HCT116 (cell line): ENCODE results near the gene INPP5D. TPM values are rescaled to one million over a fixed set of nuclear protein-coding genes. Genes with fewer than 3 reads are reported as not detected.
A peak's percentile ranks its signal among the peaks of the same experiment; 100 is the strongest.

Experiments used
- ATAC-seq: fragments of 200-7000 bp; cut with Tn5 transposase; 2 replicates; pipeline ENCODE4 v1.9.1; 2020; ENCODE audit warnings: mild to moderate bottlenecking, moderate library complexity
- BruUV-seq: library from RNA; stranded (reverse); fragments of 400-500 nt; replicated peaks from 2 replicates; lab custom pipeline; 2021; lab: Mats Ljungman, UMichigan
- CTCF ChIA-PET: fragments of 300-600 bp; sonication (Branson Sonifier 250); formaldehyde crosslinking; loops from one replicate; lab custom pipeline; 2021; ENCODE audit warnings: antibody characterized with exemption; lab: Charles Lee
- POLR2A ChIA-PET: fragments of 300-600, 350-600 bp; sonication (Branson Sonifier 250); formaldehyde crosslinking; loops from one replicate; lab custom pipeline; 2021; ENCODE audit warnings: antibody characterized with exemption; lab: Charles Lee
- RAD21 ChIA-PET, 2 experiments: fragments of 300-600 bp; sonication (Branson Sonifier 250); formaldehyde crosslinking; loops; one replicate each; lab custom pipeline; 2023; ENCODE audit warnings: low total read pairs in 2 of 2; ENCODE audit not compliant: uncharacterized antibody in 2 of 2, unreplicated experiment in 2 of 2, low non-redundant PET in 1 of 2; lab: Charles Lee
- DNase-seq: peaks from one replicate; pipeline ENCODE4 v3.0.0-alpha.2; 2010; ENCODE audit warnings: low read depth, low spot score
- H2AFZ ChIP-seq: fragments of 200-600 bp; shearing (Covaris generic), sonication (generic); 2 replicates; pipeline ENCODE4 v1.6.1; 2017; ENCODE audit warnings: low read depth, mixed run types, mixed read lengths, antibody characterized with exemption, low read length; ENCODE audit not compliant: poor library complexity, severe bottlenecking
- H3K27ac ChIP-seq: 2 replicates; pipeline ENCODE4 v1.5.1; 2012; ENCODE audit warnings: low read depth, low read length
- H3K27me3 ChIP-seq: fragments of 200-600 bp; sonication (generic); 2 replicates; pipeline ENCODE4 v1.6.1; 2016; ENCODE audit warnings: mixed run types, low read length, mixed read lengths; ENCODE audit not compliant: insufficient read depth
- H3K36me3 ChIP-seq, 2 experiments: fragments of 200-500 bp in 1 of 2; fragments of 200-600 bp in 1 of 2; sonication (Bioruptor generic) in 1 of 2; sonication (generic) in 1 of 2; 2 replicates each; pipeline versions ENCODE4 v1.5.1 to v1.6.1; 2014 to 2016; ENCODE audit warnings: low read length in 2 of 2, inconsistent platforms in 1 of 2, mixed read lengths in 1 of 2, mixed run types in 1 of 2; ENCODE audit not compliant: insufficient read depth in 2 of 2, control insufficient read depth in 1 of 2
- H3K4me1 ChIP-seq, 2 experiments: fragments of 200-600 bp in 1 of 2; sonication (generic) in 1 of 2; 2 replicates each; pipeline versions ENCODE4 v1.5.1 to v1.6.1; 2012 to 2017; ENCODE audit warnings: low read length in 2 of 2, inconsistent platforms in 1 of 2, mild to moderate bottlenecking in 1 of 2, mixed read lengths in 1 of 2, mixed run types in 1 of 2, moderate library complexity in 1 of 2; ENCODE audit not compliant: insufficient read depth in 2 of 2, control insufficient read depth in 1 of 2
- H3K4me2 ChIP-seq: fragments of 200-600 bp; sonication (generic); 2 replicates; pipeline ENCODE4 v1.6.1; 2017; ENCODE audit warnings: mixed run types, low read length, mixed read lengths
- H3K4me3 ChIP-seq, 2 experiments: fragments of 200-600 bp in 1 of 2; sonication (generic) in 1 of 2; replicated peaks in 1 of 2; 2 replicates each; pipeline ENCODE4 v1.5.1; 2011 to 2016; ENCODE audit warnings: low read length in 2 of 2, control low read depth in 1 of 2, low read depth in 1 of 2, mild to moderate bottlenecking in 1 of 2, mixed read lengths in 1 of 2, mixed run types in 1 of 2
- H3K79me2 ChIP-seq: fragments of 200-600 bp; sonication (generic); 2 replicates; pipeline ENCODE4 v1.6.1; 2017; ENCODE audit warnings: mild to moderate bottlenecking, mixed run types, low read length, moderate library complexity, mixed read lengths; ENCODE audit not compliant: insufficient read depth
- H3K9ac ChIP-seq: fragments of 200-600 bp; sonication (generic); 2 replicates; pipeline ENCODE4 v1.6.1; 2016; ENCODE audit warnings: low read length, mixed read lengths
- H3K9me2 ChIP-seq: fragments of 200-600 bp; sonication (generic), shearing (Covaris generic); 2 replicates; pipeline ENCODE4 v1.6.1; 2017; ENCODE audit warnings: mixed run types, mild to moderate bottlenecking, moderate library complexity; ENCODE audit not compliant: insufficient read depth
- H3K9me3 ChIP-seq, 2 experiments: fragments of 200-500 bp in 1 of 2; fragments of 200-600 bp in 1 of 2; sonication (Bioruptor generic) in 1 of 2; sonication (generic) in 1 of 2; 2 replicates each; pipeline ENCODE4 v1.6.1; 2014 to 2017; ENCODE audit warnings: low read length in 2 of 2, mixed read lengths in 2 of 2, inconsistent platforms in 1 of 2, low read depth in 1 of 2, mild to moderate bottlenecking in 1 of 2, mixed run types in 1 of 2, moderate library complexity in 1 of 2; ENCODE audit not compliant: control insufficient read depth in 1 of 2, insufficient read depth in 1 of 2
- H4K20me1 ChIP-seq: fragments of 200-600 bp; sonication (generic), shearing (Covaris generic); 2 replicates; pipeline ENCODE4 v1.6.1; 2017; ENCODE audit warnings: mixed run types, mild to moderate bottlenecking, moderate library complexity; ENCODE audit not compliant: insufficient read depth
- CEBPB ChIP-seq: IDR thresholded peaks from 2 replicates; pipeline ENCODE4 v1.6.1; 2012; ENCODE audit warnings: low read depth
- ELF1 ChIP-seq: IDR thresholded peaks from 2 replicates; pipeline ENCODE4 v1.6.1; 2012; ENCODE audit warnings: low read depth, borderline replicate concordance
- FOSL1 ChIP-seq: IDR thresholded peaks from 2 replicates; pipeline ENCODE4 v1.6.1; 2012; ENCODE audit warnings: low read depth
- SRF ChIP-seq: IDR thresholded peaks from 2 replicates; pipeline ENCODE4 v1.6.1; 2012; ENCODE audit warnings: low read depth
- TCF7L2 ChIP-seq: IDR thresholded peaks from 2 replicates; pipeline ENCODE4 v1.7.0; 2011; ENCODE audit warnings: borderline replicate concordance, inconsistent platforms; ENCODE audit not compliant: insufficient read depth, insufficient read length; ENCODE audit errors: extremely low read depth
- YY1 ChIP-seq: IDR thresholded peaks from 2 replicates; pipeline ENCODE4 v1.6.1; 2011; ENCODE audit warnings: low read length, low read depth, moderate library complexity, mild to moderate bottlenecking; ENCODE audit not compliant: insufficient replicate concordance; ENCODE audit errors: extremely low read depth
- ZFX ChIP-seq: fragments of 450-650 bp; IDR thresholded peaks from 2 replicates; pipeline ENCODE4 v1.6.1; 2017
- intact Hi-C: fragments of 100-400 bp; cut with micrococcal nuclease; formaldehyde crosslinking; loops from 2 replicates; pipeline ENCODE4 v1.10.0; 2022
- total RNA-seq: library from RNA; stranded (reverse); gene quantifications from one replicate; pipeline ENCODE4 v1.2.1, GENCODE V29; 2021; ENCODE audit not compliant: unreplicated experiment

The INPP5D gene
- total RNA-seq, 1 experiment from 2014 or later: 1.8 TPM

- H3K27ac ChIP-seq: no peak overlapping the region
- ChIA-PET POLR2A (no interaction called here), RAD21 (no interaction called here), CTCF (no interaction called here)
- no peak overlapping the region for H3K9ac ChIP-seq
- H3K79me2 ChIP-seq: no peaks in the 10 kb centered on the region
- H3K4me1 ChIP-seq: no peaks in the 10 kb centered on the region
- no peaks in the 10 kb centered on the region for H3K9me2 ChIP-seq
- H3K9me3 ChIP-seq: no peaks in the 10 kb centered on the region
- DNase-seq: no peak
- H3K27me3 ChIP-seq: no peaks in the 10 kb centered on the region
- no peak overlapping the region for H2AFZ ChIP-seq
- intact Hi-C loops: no loop called here
- TF ChIP-seq CEBPB: no peak
- TF ChIP-seq ELF1: no peak
- no peak for TF ChIP-seq YY1
- no peak for TF ChIP-seq TCF7L2
- no peak for TF ChIP-seq SRF
- no peak for TF ChIP-seq ZFX
- TF ChIP-seq FOSL1: no peak
- no peaks in the 10 kb centered on the region for H3K36me3 ChIP-seq
- H4K20me1 ChIP-seq: no peaks in the 10 kb centered on the region
- no TSS peak for BruUV-seq
- no peak overlapping the region for H3K4me2 ChIP-seq
- H3K4me3 ChIP-seq: no peak overlapping the region
- no peak for ATAC-seq
Measured at GRCh38 chr2:233117351-233117750, 57.2 kb downstream of the INPP5D start.

DNA sequence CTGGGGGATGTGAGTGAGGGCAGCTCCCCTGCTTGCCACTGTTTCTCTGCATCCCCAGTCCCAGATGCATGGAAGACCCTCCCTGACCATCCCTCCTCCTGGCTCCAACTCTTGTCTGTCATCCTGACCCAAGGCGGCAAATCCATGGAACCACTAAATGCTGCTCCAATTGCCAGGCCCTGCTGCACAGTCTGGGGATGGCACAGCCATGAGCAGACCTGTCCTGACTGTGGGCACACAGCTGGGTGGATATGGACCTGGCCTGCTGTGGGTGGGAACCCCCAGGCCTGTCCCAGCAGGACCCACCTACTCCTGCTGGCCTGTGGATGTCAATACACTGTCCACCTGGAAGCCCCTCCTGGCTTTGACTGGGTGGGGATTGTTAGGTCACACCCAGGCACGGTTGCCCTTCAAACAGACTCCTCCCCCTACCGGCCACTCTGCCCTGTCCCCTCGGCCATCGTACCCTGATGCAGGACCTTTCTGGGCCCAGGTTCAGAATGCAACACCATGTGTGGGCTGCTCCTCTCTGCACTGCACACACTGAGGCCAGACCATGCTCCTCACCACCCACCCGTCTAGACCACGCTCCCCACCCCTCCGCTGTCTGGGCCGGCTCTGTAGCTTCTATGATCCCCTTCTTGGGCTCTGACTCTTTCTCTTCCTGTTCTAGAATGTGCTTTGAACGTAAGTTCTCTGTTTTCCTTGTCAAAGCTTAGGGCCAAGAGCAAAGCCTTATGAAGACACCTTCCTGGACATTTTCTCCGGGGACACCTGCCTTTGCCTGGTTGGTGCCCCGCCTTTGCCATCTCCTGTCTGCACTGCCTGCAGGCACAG is 57.9 kb downstream of the INPP5D start:
- Histone ChIP-seq H3K9me2 (no peaks in the 10 kb centered on the region), H3K27ac (no peak overlapping the region), H3K4me3 (no peak overlapping the region), H3K79me2 (no peaks in the 10 kb centered on the region), H2AFZ (no peak overlapping the region), H3K9me3 (no peaks in the 10 kb centered on the region), H3K36me3 (no peaks in the 10 kb centered on the region), H3K4me1 (no peaks in the 10 kb centered on the region), H3K9ac (no peak overlapping the region), H3K27me3 (no peaks in the 10 kb centered on the region), H3K4me2 (no peak overlapping the region), H4K20me1 (no peaks in the 10 kb centered on the region)
- ChIA-PET CTCF (no interaction called here), POLR2A (no interaction called here), RAD21 (no interaction called here)
- intact Hi-C loops: no loop called here
- TF ChIP-seq FOSL1: no peak
- ATAC-seq (0 out of 2 replicates have a peak, but pooled peaks have one; percentile 25), DNase-seq (no peak)
- no TSS peak for BruUV-seq
